ENCODE results near the gene SLC25A13.

SLC25A13 gene

GRCh38 chr7:96241855-96242254 is 80.0 kb downstream of the SLC25A13 start:
- H3K4me3 ChIP-seq (ENCODE audit: low read depth, low read length): no peak overlapping the region
- no peak for TF ChIP-seq CTCF (IDR thresholded peaks at IDR 0.05; ENCODE audit: low read depth, low read length)

- H3K4me3 ChIP-seq (ENCODE audit: low read depth, low read length): no peak overlapping the region
- TF ChIP-seq CTCF (IDR thresholded peaks at IDR 0.05; ENCODE audit: low read depth, low read length): no peak
Observed at GRCh38 chr7:96238976-96239766, 82.7 kb downstream of the SLC25A13 start.

- no peak for TF ChIP-seq CTCF (IDR thresholded peaks at IDR 0.05; ENCODE audit: low read depth, low read length)
- no peak overlapping the region for H3K4me3 ChIP-seq (ENCODE audit: low read depth, low read length)
Observed at GRCh38 chr7:96238474-96238873, 83.4 kb downstream of the SLC25A13 start.

GRCh38 chr7:96237040-96237439 is 84.9 kb downstream of the SLC25A13 start:
- no peak for TF ChIP-seq CTCF (IDR thresholded peaks at IDR 0.05; ENCODE audit: low read depth, low read length)
- no peak overlapping the region for H3K4me3 ChIP-seq (ENCODE audit: low read depth, low read length)

- no peak for TF ChIP-seq CTCF (IDR thresholded peaks at IDR 0.05; ENCODE audit: low read depth, low read length)
- no peak overlapping the region for H3K4me3 ChIP-seq (ENCODE audit: low read depth, low read length)
Observed at GRCh38 chr7:96236198-96237039, 85.5 kb downstream of the SLC25A13 start.

GRCh38 chr7:96235281-96235680 is 86.6 kb downstream of the SLC25A13 start:
- no peak overlapping the region for H3K4me3 ChIP-seq (ENCODE audit: low read depth, low read length)
- TF ChIP-seq CTCF (IDR thresholded peaks at IDR 0.05; ENCODE audit: low read depth, low read length): no peak
